CD14-positive monocyte (primary cell): ENCODE measurements around the gene THBS1. TPM values are rescaled to one million over a fixed set of nuclear protein-coding genes. Genes with fewer than 3 reads are reported as not detected.

Source experiments
- DNase-seq, 3 donors: peaks; one replicate each; pipeline ENCODE4 v3.0.0-alpha.2; 2011 to 2022
- H2AFZ ChIP-seq: 2 replicates; pipeline ENCODE4 v1.6.0; 2012; ENCODE audit warnings: mild to moderate bottlenecking, low read depth, low read length, inconsistent platforms; ENCODE audit not compliant: insufficient read depth, poor library complexity, severe bottlenecking
- H3K27ac ChIP-seq, 2 donors: 1 replicate in 1 of 2; 2 replicates in 1 of 2; pipeline ENCODE4 v1.5.1; 2012 to 2013; ENCODE audit warnings: low read length in 2 of 2, control low read depth in 1 of 2, inconsistent platforms in 1 of 2, low read depth in 1 of 2, mild to moderate bottlenecking in 1 of 2
- H3K27me3 ChIP-seq, 2 donors: one replicate each; pipeline versions ENCODE4 v1.6.0 to v1.6.1; 2011 to 2013; ENCODE audit warnings: low read length in 2 of 2; ENCODE audit not compliant: control insufficient read depth in 2 of 2, insufficient read depth in 2 of 2
- H3K36me3 ChIP-seq, 2 donors: replicated peaks in 1 of 2; 1 replicate in 1 of 2; 2 replicates in 1 of 2; pipeline versions ENCODE4 v1.5.1 to v1.6.1; 2012 to 2013; ENCODE audit warnings: low read length in 2 of 2, control low read depth in 1 of 2, inconsistent platforms in 1 of 2, mild to moderate bottlenecking in 1 of 2; ENCODE audit not compliant: insufficient read depth in 2 of 2, control insufficient read depth in 1 of 2
- H3K4me1 ChIP-seq, 2 donors: 1 replicate in 1 of 2; 2 replicates in 1 of 2; pipeline versions ENCODE4 v1.5.1 to v1.6.1; 2012 to 2013; ENCODE audit warnings: low read length in 2 of 2, control low read depth in 1 of 2, inconsistent platforms in 1 of 2, mild to moderate bottlenecking in 1 of 2, moderate library complexity in 1 of 2; ENCODE audit not compliant: insufficient read depth in 2 of 2, control insufficient read depth in 1 of 2
- H3K4me2 ChIP-seq: replicated peaks from 2 replicates; pipeline ENCODE3; 2012; ENCODE audit warnings: low read length, moderate library complexity, mild to moderate bottlenecking; ENCODE audit not compliant: poor library complexity, severe bottlenecking; ENCODE audit errors: extremely low read depth
- H3K4me3 ChIP-seq, 3 experiments: fragments of 200-600 bp in 1 of 3; sonication (generic) in 1 of 3; replicated peaks in 1 of 3; 1 replicate in 2 of 3; 2 replicates in 1 of 3; pipeline ENCODE4 v1.5.1; 2011 to 2013; ENCODE audit warnings: low read length in 3 of 3, mild to moderate bottlenecking in 3 of 3, control low read depth in 2 of 3, low read depth in 2 of 3, inconsistent platforms in 1 of 3, moderate library complexity in 1 of 3
- H3K79me2 ChIP-seq: 2 replicates; pipeline ENCODE4 v1.6.0; 2012; ENCODE audit warnings: mild to moderate bottlenecking, control low read depth, inconsistent platforms, low read length, moderate library complexity; ENCODE audit not compliant: insufficient read depth
- H3K9ac ChIP-seq: 2 replicates; pipeline ENCODE4 v1.6.0; 2017; ENCODE audit warnings: low read length, mild to moderate bottlenecking; ENCODE audit not compliant: insufficient read depth, poor library complexity, severe bottlenecking
- H3K9me3 ChIP-seq, 2 donors: replicated peaks in 1 of 2; 1 replicate in 1 of 2; 2 replicates in 1 of 2; pipeline versions ENCODE4 v1.5.1 to v1.6.1; 2012 to 2013; ENCODE audit warnings: low read length in 2 of 2, control low read depth in 1 of 2; ENCODE audit not compliant: control insufficient read depth in 1 of 2, insufficient read depth in 1 of 2
- H4K20me1 ChIP-seq: 2 replicates; pipeline ENCODE4 v1.6.0; 2012; ENCODE audit warnings: mild to moderate bottlenecking, low read length, control low read depth, moderate library complexity; ENCODE audit not compliant: insufficient read depth
- H3K27ac Mint-ChIP-seq, 7 donors: one replicate each; pipeline ENCODE4 v1.8.0; 2020; ENCODE audit warnings: mild to moderate bottlenecking in 7 of 7, mixed read lengths in 7 of 7, moderate library complexity in 6 of 7, inconsistent platforms in 2 of 7
- H3K27me3 Mint-ChIP-seq, 3 donors: one replicate each; pipeline ENCODE4 v1.8.0; 2021 to 2022; ENCODE audit warnings: low read depth in 3 of 3, mild to moderate bottlenecking in 3 of 3, mixed read lengths in 3 of 3, moderate library complexity in 3 of 3, inconsistent platforms in 1 of 3
- H3K36me3 Mint-ChIP-seq, 2 donors: one replicate each; pipeline ENCODE4 v1.8.0; 2020; ENCODE audit warnings: mixed read lengths in 2 of 2, inconsistent platforms in 1 of 2, mild to moderate bottlenecking in 1 of 2
- H3K4me1 Mint-ChIP-seq: one replicate; pipeline ENCODE4 v1.8.0; 2020; ENCODE audit warnings: mild to moderate bottlenecking, mixed read lengths
- H3K4me3 Mint-ChIP-seq, 2 donors: one replicate each; pipeline ENCODE4 v1.8.0; 2020; ENCODE audit warnings: mild to moderate bottlenecking in 2 of 2, mixed read lengths in 2 of 2, moderate library complexity in 1 of 2
- H3K9me3 Mint-ChIP-seq, 7 donors: one replicate each; pipeline ENCODE4 v1.8.0; 2020 to 2022; ENCODE audit warnings: mixed read lengths in 7 of 7, mild to moderate bottlenecking in 6 of 7, moderate library complexity in 6 of 7, inconsistent platforms in 2 of 7
- CTCF ChIP-seq: fragments of 200-600 bp; IDR thresholded peaks from one replicate; pipeline ENCODE4 v1.8.0; 2022; ENCODE audit warnings: antibody characterized with exemption, mild to moderate bottlenecking
- WGBS: methylation state at CpG from one replicate; pipeline ENCODE4 v1.1.5; 2013; ENCODE audit warnings: missing lambda C conversion rate; ENCODE audit not compliant: insufficient coverage; 5-methylcytosine and 5-hydroxymethylcytosine counted together
- intact Hi-C, 2 donors: fragments of 100-400 bp; cut with micrococcal nuclease; formaldehyde crosslinking; loops; one replicate each; pipeline versions ENCODE4 v1.15.0 to v1.15.1; 2023
- polyA plus RNA-seq, 3 donors: library from polyadenylated mRNA; depleted of rRNA in 1 of 3; unstranded in 2 of 3; stranded (reverse) in 1 of 3; fragments of 300-500 nt in 2 of 3; fragments of >200 nt in 1 of 3; fragmentation: Illumina TruSeq in 2 of 3; gene quantifications; 1 replicate in 2 of 3; 2 replicates in 1 of 3; pipeline ENCODE4 v1.2.3, GENCODE V29; 2012 to 2021

The THBS1 gene
- polyA plus RNA-seq, 3 donors, result 0.52 to 151 (median 55.4) TPM

DNA sequence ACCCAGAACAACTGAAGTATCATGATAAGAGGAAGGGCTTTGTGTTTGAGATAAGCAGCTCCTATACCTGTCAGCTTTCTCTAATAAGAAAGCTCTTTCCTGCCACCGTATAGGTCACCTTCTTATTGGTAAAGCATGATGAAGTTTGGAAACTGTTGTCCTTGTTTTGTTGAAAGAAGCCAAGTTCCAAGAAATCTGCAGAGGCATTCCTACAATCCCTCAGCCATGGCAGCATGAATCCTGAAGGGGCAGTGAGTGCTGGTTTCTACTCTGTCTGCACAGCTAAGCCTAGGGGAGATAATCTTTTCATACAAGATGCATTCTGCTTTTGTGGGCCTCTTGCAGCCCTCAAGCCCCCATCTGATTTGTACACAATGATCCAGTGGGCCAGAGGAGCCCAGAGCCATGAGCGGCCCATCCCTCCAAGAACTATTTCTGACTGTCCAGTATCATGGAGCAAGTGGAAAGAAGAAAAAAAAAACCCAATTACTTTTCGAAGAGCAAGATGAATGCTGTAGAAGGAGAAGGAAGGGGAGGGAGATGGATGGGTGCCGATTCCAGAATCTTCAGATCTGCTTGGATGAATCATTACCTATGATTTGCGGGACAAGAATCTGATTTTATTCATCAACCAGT lies 1.9 kb upstream of the THBS1 start:
- Histone ChIP-seq H3K9ac (no peak overlapping the region), H3K27ac (no peak overlapping the region), H3K9me3 (no peaks in the 10 kb centered on the region), H3K79me2 (no peaks in the 10 kb centered on the region), H3K4me1 (peaks cover 24 to 39% of the 10 kb centered on the region in 2 donors), H3K27me3 (peaks cover 7 to 35% of the 10 kb centered on the region in 2 donors), H3K36me3 (peaks cover 2 to 20% of the 10 kb centered on the region in 2 donors), H3K4me2 (no peak overlapping the region), H3K4me3 (no peak overlapping the region), H2AFZ (no peak overlapping the region), H4K20me1 (peaks cover 24% of the 10 kb centered on the region)
- H3K36me3 Mint-ChIP-seq, result peaks cover 30 to 33% of the 10 kb centered on the region in 2 donors
- H3K4me3 Mint-ChIP-seq, result peak overlapping the region in 1 of 2 donors; percentile 64
- peaks cover 41% of the 10 kb centered on the region for H3K4me1 Mint-ChIP-seq
- H3K27ac Mint-ChIP-seq, result peak overlapping the region in 3 of 7 donors; percentile 18 to 73 (median 40)
- intact Hi-C loops, result loop anchor here in 1 of 2 donors (5.0 to 10.0 kb wide), 2 partner anchors 114 to 762 kb away; no protein-coding TSS in a partner anchor
- no CpG with 5 or more reads among the region's 5 CpGs for WGBS
- DNase-seq, result no peak
- no peak for TF ChIP-seq CTCF
- peaks cover 0 to 5% (median 2%) of the 10 kb centered on the region in 7 donors for H3K9me3 Mint-ChIP-seq
- H3K27me3 Mint-ChIP-seq, result peaks cover 19 to 63% (median 41%) of the 10 kb centered on the region in 3 donors

- H3K4me3 Mint-ChIP-seq, result peak overlapping the region; percentile 98
- no peak for TF ChIP-seq CTCF
- peaks cover 42% of the 10 kb centered on the region for H3K4me1 Mint-ChIP-seq
- 81% methylated on average over 7 of the region's 18 CpGs for WGBS
- H3K27ac Mint-ChIP-seq, result peak overlapping the region; percentile 38 to 91 (median 84)
- Histone ChIP-seq H3K4me1 (peaks cover 24 to 39% of the 10 kb centered on the region in 2 donors), H3K9ac (peak overlapping the region; percentile 81), H3K27ac (peak overlapping the region in 1 of 2 donors; percentile 79), H3K4me2 (peak overlapping the region; percentile 78), H3K9me3 (no peaks in the 10 kb centered on the region), H3K27me3 (peaks cover 5 to 35% of the 10 kb centered on the region in 2 donors), H3K36me3 (peaks cover 3 to 27% of the 10 kb centered on the region in 2 donors), H3K4me3 (peak overlapping the region in 2 of 3 experiments; percentile 18 to 76), H3K79me2 (no peaks in the 10 kb centered on the region), H4K20me1 (peaks cover 24% of the 10 kb centered on the region), H2AFZ (peak overlapping the region; percentile 77)
- intact Hi-C loops, result loop anchor here (2.0 to 10.0 kb wide), 9 partner anchors 115 to 762 kb away; no protein-coding TSS in a partner anchor
- peaks cover 21 to 61% (median 44%) of the 10 kb centered on the region in 3 donors for H3K27me3 Mint-ChIP-seq
- peaks cover 36 to 39% of the 10 kb centered on the region in 2 donors for H3K36me3 Mint-ChIP-seq
- DNase-seq, result no peak
- peaks cover 0 to 5% (median 2%) of the 10 kb centered on the region in 7 donors for H3K9me3 Mint-ChIP-seq
Measured at GRCh38 chr15:39579487-39580116, 1.3 kb upstream of the THBS1 start.
